SK-N-SH treated with all-trans-retinoic acid at 6 μM for 48 hours (cell line): ENCODE measurements around the gene WT1.

Experiments used
- ARNTL ChIP-seq: fragments of 450-650 bp; formaldehyde crosslinking; IDR thresholded peaks from 2 replicates; pipeline ENCODE4 v1.5.0; 2020; ENCODE audit warnings: low read depth, mild to moderate bottlenecking, moderate library complexity, borderline replicate concordance
- BACH2 ChIP-seq: fragments of 250-450 bp; sonication (Bioruptor Pico); IDR thresholded peaks from 2 replicates; pipeline ENCODE4 v1.9.0; 2021; ENCODE audit warnings: mild to moderate bottlenecking, borderline replicate concordance
- CSDC2 ChIP-seq: fragments of 250-450 bp; sonication (Bioruptor Pico); IDR thresholded peaks from 2 replicates; pipeline ENCODE4 v1.5.0; 2020; ENCODE audit warnings: mild to moderate bottlenecking, moderate library complexity
- PATZ1 ChIP-seq: fragments of 250-450 bp; sonication (Bioruptor Pico); IDR thresholded peaks from 2 replicates; pipeline ENCODE4 v1.8.0; 2020; ENCODE audit warnings: mild to moderate bottlenecking, moderate library complexity, borderline replicate concordance
- POU6F1 ChIP-seq: fragments of 250-450 bp; sonication (Bioruptor Pico); IDR thresholded peaks from 2 replicates; pipeline ENCODE4 v1.8.0; 2021; ENCODE audit warnings: low read depth, mild to moderate bottlenecking, moderate library complexity, borderline replicate concordance
- SNAI2 ChIP-seq: fragments of 250-450 bp; sonication (Bioruptor Pico); IDR thresholded peaks from 2 replicates; pipeline ENCODE4 v1.5.0; 2020; ENCODE audit warnings: mild to moderate bottlenecking, moderate library complexity
- TCF4 ChIP-seq: fragments of 250-450 bp; sonication (Bioruptor Pico); IDR thresholded peaks from 2 replicates; pipeline ENCODE4 v1.8.0; 2021; ENCODE audit warnings: mild to moderate bottlenecking, moderate library complexity, borderline replicate concordance
- ZFP30 ChIP-seq: fragments of 450-650 bp; formaldehyde crosslinking; IDR thresholded peaks from 2 replicates; pipeline ENCODE4 v1.5.0; 2022; ENCODE audit warnings: mild to moderate bottlenecking, moderate library complexity
- TF ChIP-seq, protein P1 (sequence below): fragments of 250-450 bp; sonication (Bioruptor Pico); IDR thresholded peaks from 2 replicates; pipeline ENCODE4 v1.5.1; 2021; ENCODE audit warnings: mild to moderate bottlenecking, moderate library complexity

GRCh38 chr11:32400196-32400595 lies 35.1 kb downstream of the WT1 start:
- TF ChIP-seq ZFP30 (no peak), POU6F1 (CRISPR knock-in tag) (no peak), PATZ1 (CRISPR knock-in tag) (no peak), BACH2 (CRISPR knock-in tag) (no peak), ARNTL (CRISPR knock-in tag) (no peak), TCF4 (CRISPR knock-in tag) (no peak), CSDC2 (CRISPR knock-in tag) (no peak), SNAI2 (CRISPR knock-in tag) (no peak)
- TF ChIP-seq, protein P1, sequence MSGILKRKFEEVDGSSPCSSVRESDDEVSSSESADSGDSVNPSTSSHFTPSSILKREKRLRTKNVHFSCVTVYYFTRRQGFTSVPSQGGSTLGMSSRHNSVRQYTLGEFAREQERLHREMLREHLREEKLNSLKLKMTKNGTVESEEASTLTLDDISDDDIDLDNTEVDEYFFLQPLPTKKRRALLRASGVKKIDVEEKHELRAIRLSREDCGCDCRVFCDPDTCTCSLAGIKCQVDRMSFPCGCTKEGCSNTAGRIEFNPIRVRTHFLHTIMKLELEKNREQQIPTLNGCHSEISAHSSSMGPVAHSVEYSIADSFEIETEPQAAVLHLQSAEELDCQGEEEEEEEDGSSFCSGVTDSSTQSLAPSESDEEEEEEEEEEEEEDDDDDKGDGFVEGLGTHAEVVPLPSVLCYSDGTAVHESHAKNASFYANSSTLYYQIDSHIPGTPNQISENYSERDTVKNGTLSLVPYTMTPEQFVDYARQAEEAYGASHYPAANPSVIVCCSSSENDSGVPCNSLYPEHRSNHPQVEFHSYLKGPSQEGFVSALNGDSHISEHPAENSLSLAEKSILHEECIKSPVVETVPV (CRISPR knock-in tag) = no peak
